GM19351 (cell line): ENCODE data around the gene COL4A6.

Source experiments
- ATAC-seq: cut with Tn5 transposase; IDR thresholded peaks from one replicate; pipeline ENCODE4 v1.9.1; 2021; ENCODE audit warnings: mild to moderate bottlenecking, moderate library complexity; ENCODE audit not compliant: unreplicated experiment

COL4A6 gene

GRCh38 chrX:108219949-108220601 lies 218.1 kb downstream of the COL4A6 start:
- ATAC-seq, result no peak

GRCh38 chrX:108217876-108218275 lies 220.3 kb downstream of the COL4A6 start:
- ATAC-seq, result no peak

- ATAC-seq, result no peak
Observed at GRCh38 chrX:108216919-108217571, 221.2 kb downstream of the COL4A6 start.

GRCh38 chrX:108216405-108216804 lies 221.8 kb downstream of the COL4A6 start:
- no peak for ATAC-seq

- ATAC-seq, result no peak
Observed at GRCh38 chrX:108211301-108211700, 226.9 kb downstream of the COL4A6 start.

GRCh38 chrX:108209006-108209554 lies 229.1 kb downstream of the COL4A6 start:
- no peak for ATAC-seq

GRCh38 chrX:108203540-108203939 lies 234.7 kb downstream of the COL4A6 start:
- ATAC-seq, result no peak

- ATAC-seq, result peak; percentile 54
Observed at GRCh38 chrX:108199691-108200090, 238.5 kb downstream of the COL4A6 start.

- no peak for ATAC-seq
Observed at GRCh38 chrX:108199041-108199440, 239.2 kb downstream of the COL4A6 start.

GRCh38 chrX:108198420-108198819 lies 239.8 kb downstream of the COL4A6 start:
- no peak for ATAC-seq

GRCh38 chrX:108186811-108187210 lies 251.4 kb downstream of the COL4A6 start:
- ATAC-seq, result no peak

- ATAC-seq, result no peak
Observed at GRCh38 chrX:108178143-108178498, 260.1 kb downstream of the COL4A6 start.

- ATAC-seq, result no peak
Observed at GRCh38 chrX:108177351-108178142, 260.7 kb downstream of the COL4A6 start.

GRCh38 chrX:108173874-108174273 lies 264.3 kb downstream of the COL4A6 start:
- no peak for ATAC-seq

- no peak for ATAC-seq
Observed at GRCh38 chrX:108171671-108172070, 266.6 kb downstream of the COL4A6 start.

- no peak for ATAC-seq
Observed at GRCh38 chrX:108169768-108170167, 268.5 kb downstream of the COL4A6 start.

GRCh38 chrX:108168961-108169740 lies 269.1 kb downstream of the COL4A6 start:
- no peak for ATAC-seq

GRCh38 chrX:108167211-108167872 lies 270.9 kb downstream of the COL4A6 start:
- no peak for ATAC-seq

GRCh38 chrX:108165383-108166111 lies 272.7 kb downstream of the COL4A6 start:
- ATAC-seq, result peak; percentile 66
